ENCODE data around the gene ICE1. TPM values are rescaled to one million over a fixed set of nuclear protein-coding genes. Genes with fewer than 3 reads are reported as not detected.

The ICE1 gene
- total RNA-seq, 1 donor from 2014 or later = 19.8 TPM

- no peak for DNase-seq (ENCODE audit: low spot score)
- intact Hi-C loops (cut with DNase I) = no loop called here
Measured at GRCh38 chr5:5521029-5521428, 98.6 kb downstream of the ICE1 start.

GRCh38 chr5:5521478-5521877 lies 99.0 kb downstream of the ICE1 start:
- no peak for DNase-seq (ENCODE audit: low spot score)
- intact Hi-C loops (cut with DNase I) = no loop called here

GRCh38 chr5:5522336-5522735 lies 99.9 kb downstream of the ICE1 start:
- DNase-seq (ENCODE audit: low spot score) = no peak
- intact Hi-C loops (cut with DNase I) = no loop called here

- intact Hi-C loops (cut with DNase I) = no loop called here
- DNase-seq (ENCODE audit: low spot score) = no peak
Measured at GRCh38 chr5:5523066-5523505, 100.6 kb downstream of the ICE1 start.

- no peak for DNase-seq (ENCODE audit: low spot score)
- intact Hi-C loops (cut with DNase I) = no loop called here
Measured at GRCh38 chr5:5524327-5524726, 101.8 kb downstream of the ICE1 start.

GRCh38 chr5:5531371-5531770 lies 108.9 kb downstream of the ICE1 start:
- intact Hi-C loops (cut with DNase I) = no loop called here
- no peak for DNase-seq (ENCODE audit: low spot score)

- intact Hi-C loops (cut with DNase I) = no loop called here
- DNase-seq (ENCODE audit: low spot score) = no peak
Measured at GRCh38 chr5:5532306-5533076, 110.0 kb downstream of the ICE1 start.

GRCh38 chr5:5533927-5534326 lies 111.5 kb downstream of the ICE1 start:
- no peak for DNase-seq (ENCODE audit: low spot score)
- intact Hi-C loops (cut with DNase I) = no loop called here

GRCh38 chr5:5534333-5534732 lies 111.9 kb downstream of the ICE1 start:
- intact Hi-C loops (cut with DNase I) = no loop called here
- no peak for DNase-seq (ENCODE audit: low spot score)

GRCh38 chr5:5536871-5537270 lies 114.4 kb downstream of the ICE1 start:
- DNase-seq (ENCODE audit: low spot score) = no peak
- intact Hi-C loops (cut with DNase I) = no loop called here

- intact Hi-C loops (cut with DNase I) = no loop called here
- no peak for DNase-seq (ENCODE audit: low spot score)
Measured at GRCh38 chr5:5537426-5537825, 114.9 kb downstream of the ICE1 start.

GRCh38 chr5:5539590-5539989 lies 117.1 kb downstream of the ICE1 start:
- intact Hi-C loops (cut with DNase I) = no loop called here
- no peak for DNase-seq (ENCODE audit: low spot score)

All from cardiac septum (tissue), 1 donor.